HEK293 (cell line): Measurements from ENCODE around the gene MEGF10.

Experiments used
- CTCF ChIA-PET: fragments of 350-600 bp; formaldehyde crosslinking; extraction: SDS; loops from one replicate; lab custom pipeline; 2021; ENCODE audit warnings: antibody characterized with exemption; lab: Yijun Ruan, JAX
- POLR2A ChIA-PET: fragments of 300-600 bp; formaldehyde crosslinking; extraction: SDS; loops from one replicate; lab custom pipeline; 2020; ENCODE audit warnings: antibody characterized with exemption, inconsistent platforms; lab: Yijun Ruan, JAX
- H3K27ac ChIP-seq: fragments of 200-500 bp; sonication (Bioruptor generic); 2 replicates; pipeline ENCODE4 v1.5.1; 2014; ENCODE audit warnings: low read depth, low read length, control low read depth, inconsistent platforms; ENCODE audit errors: extremely low read depth
- H3K36me3 ChIP-seq, 2 experiments: fragments of 200-500 bp in 1 of 2; sonication (Bioruptor generic) in 1 of 2; 1 replicate in 1 of 2; 2 replicates in 1 of 2; pipeline ENCODE4 v1.5.1; 2014 to 2017; ENCODE audit warnings: inconsistent platforms in 2 of 2, low read length in 2 of 2; ENCODE audit not compliant: control insufficient read depth in 2 of 2, insufficient read depth in 1 of 2
- H3K4me1 ChIP-seq: fragments of 200-500 bp; sonication (Bioruptor generic); 2 replicates; pipeline ENCODE4 v1.5.1; 2014; ENCODE audit warnings: mild to moderate bottlenecking, low read length, inconsistent platforms; ENCODE audit not compliant: control insufficient read depth, insufficient read depth
- H3K4me3 ChIP-seq: 2 replicates; pipeline ENCODE4 v1.5.1; 2011; ENCODE audit warnings: low read depth, mild to moderate bottlenecking, control low read depth, low read length, moderate library complexity
- H3K9me3 ChIP-seq: fragments of 200-500 bp; sonication (Bioruptor generic); 2 replicates; pipeline ENCODE4 v1.5.1; 2014; ENCODE audit warnings: low read depth, low read length, inconsistent platforms; ENCODE audit not compliant: control insufficient read depth, insufficient read depth
- ZNF16 ChIP-seq: fragments of 450-650 bp; formaldehyde crosslinking; IDR thresholded peaks from 2 replicates; pipeline ENCODE4 v1.5.1; 2016; ENCODE audit warnings: low read depth, missing biosample characterization, missing genetic modification characterization
- ZNF174 ChIP-seq: fragments of 450-650 bp; formaldehyde crosslinking; IDR thresholded peaks from 2 replicates; pipeline ENCODE4 v1.5.0; 2017; ENCODE audit warnings: missing biosample characterization, mild to moderate bottlenecking, missing genetic modification characterization
- ZNF248 ChIP-seq: fragments of 450-650 bp; formaldehyde crosslinking; IDR thresholded peaks from 2 replicates; pipeline ENCODE4 v1.5.1; 2017; ENCODE audit warnings: missing biosample characterization, missing genetic modification characterization
- ZNF558 ChIP-seq: fragments of 450-650 bp; formaldehyde crosslinking; IDR thresholded peaks from 2 replicates; pipeline ENCODE4 v1.5.1; 2016; ENCODE audit warnings: missing biosample characterization, missing genetic modification characterization
- ZNF571 ChIP-seq: fragments of 450-650 bp; formaldehyde crosslinking; IDR thresholded peaks from 2 replicates; pipeline ENCODE4 v1.5.0; 2017; ENCODE audit warnings: missing biosample characterization, missing genetic modification characterization
- ZNF585B ChIP-seq: fragments of 450-650 bp; formaldehyde crosslinking; IDR thresholded peaks from 2 replicates; pipeline ENCODE4 v1.5.1; 2016; ENCODE audit warnings: missing biosample characterization, missing genetic modification characterization
- ZNF677 ChIP-seq: fragments of 450-650 bp; IDR thresholded peaks from 2 replicates; pipeline ENCODE4 v1.5.0; 2018; ENCODE audit warnings: missing biosample characterization, mild to moderate bottlenecking, missing genetic modification characterization, moderate library complexity
- ZNF777 ChIP-seq: fragments of 450-650 bp; formaldehyde crosslinking; IDR thresholded peaks from 2 replicates; pipeline ENCODE4 v1.5.1; 2017; ENCODE audit warnings: missing biosample characterization, missing genetic modification characterization, borderline replicate concordance
- ZSCAN16 ChIP-seq: fragments of 450-650 bp; formaldehyde crosslinking; IDR thresholded peaks from 2 replicates; pipeline ENCODE4 v1.5.1; 2016; ENCODE audit warnings: missing biosample characterization, missing genetic modification characterization
- ZSCAN23 ChIP-seq: fragments of 450-650 bp; formaldehyde crosslinking; IDR thresholded peaks from 2 replicates; pipeline ENCODE4 v1.5.1; 2016; ENCODE audit warnings: missing biosample characterization, missing genetic modification characterization
- TF ChIP-seq, protein P1 (sequence below): fragments of 450-650 bp; formaldehyde crosslinking; IDR thresholded peaks from 2 replicates; pipeline ENCODE4 v1.5.1; 2016; ENCODE audit warnings: missing biosample characterization, missing genetic modification characterization
- TF ChIP-seq, protein P2 (sequence below): fragments of 450-650 bp; formaldehyde crosslinking; IDR thresholded peaks from 2 replicates; pipeline ENCODE4 v1.5.1; 2017; ENCODE audit warnings: missing biosample characterization, missing genetic modification characterization
- TF ChIP-seq, protein P3 (sequence below): fragments of 450-650 bp; formaldehyde crosslinking; IDR thresholded peaks from 2 replicates; pipeline ENCODE4 v1.5.1; 2016; ENCODE audit warnings: missing biosample characterization, missing genetic modification characterization
- TF ChIP-seq, protein P4 (sequence below): fragments of 450-650 bp; formaldehyde crosslinking; conservative IDR thresholded peaks from 2 replicates; pipeline ENCODE4 v1.5.1; 2016; ENCODE audit warnings: low read depth, missing biosample characterization, missing genetic modification characterization
- TF ChIP-seq, protein P5 (sequence below): fragments of 450-650 bp; formaldehyde crosslinking; IDR thresholded peaks from 2 replicates; pipeline ENCODE4 v1.5.1; 2016; ENCODE audit warnings: missing biosample characterization, missing genetic modification characterization
- TF ChIP-seq, protein P6 (sequence below): fragments of 450-650 bp; formaldehyde crosslinking; IDR thresholded peaks from 2 replicates; pipeline ENCODE4 v1.5.1; 2017; ENCODE audit warnings: missing biosample characterization, missing genetic modification characterization

MEGF10 gene

DNA sequence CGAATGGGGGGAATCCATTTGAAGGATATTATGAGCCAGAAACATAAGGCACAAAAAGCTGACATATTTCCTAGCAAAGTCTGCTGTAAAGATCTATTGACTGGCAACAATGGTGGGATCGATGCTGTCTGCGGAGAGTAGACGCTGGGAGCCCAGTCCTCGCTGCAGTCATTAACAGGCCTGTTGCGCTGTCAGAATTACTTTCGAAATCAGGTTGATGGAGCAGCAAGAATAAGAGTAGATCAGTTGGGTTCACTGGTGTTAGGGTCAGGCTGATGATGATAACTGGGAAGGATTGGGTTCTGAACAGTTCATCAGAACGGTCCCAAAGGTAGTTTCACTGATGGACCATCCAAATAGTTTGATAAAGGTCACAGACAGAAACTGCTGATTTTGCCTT, 87.1 kb downstream of the MEGF10 start:
- ChIA-PET POLR2A (no interaction called here), CTCF (interaction anchor here (0.5 kb wide), 1 partner anchor 14 kb away, joined by 3 read pairs; no protein-coding TSS in a partner anchor)
- no peak for TF ChIP-seq ZNF571 (tag by site-specific recombination)
- TF ChIP-seq, protein P1, sequence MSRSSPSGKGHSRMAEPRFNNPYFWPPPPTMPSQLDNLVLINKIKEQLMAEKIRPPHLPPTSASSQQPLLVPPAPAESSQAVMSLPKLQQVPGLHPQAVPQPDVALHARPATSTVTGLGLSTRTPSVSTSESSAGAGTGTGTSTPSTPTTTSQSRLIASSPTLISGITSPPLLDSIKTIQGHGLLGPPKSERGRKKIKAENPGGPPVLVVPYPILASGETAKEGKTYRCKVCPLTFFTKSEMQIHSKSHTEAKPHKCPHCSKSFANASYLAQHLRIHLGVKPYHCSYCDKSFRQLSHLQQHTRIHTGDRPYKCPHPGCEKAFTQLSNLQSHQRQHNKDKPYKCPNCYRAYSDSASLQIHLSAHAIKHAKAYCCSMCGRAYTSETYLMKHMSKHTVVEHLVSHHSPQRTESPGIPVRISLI, result no peak
- TF ChIP-seq ZNF558 (tag by site-specific recombination), result no peak
- TF ChIP-seq ZNF585B (tag by site-specific recombination), result no peak
- no peak for TF ChIP-seq ZSCAN23 (tag by site-specific recombination)
- TF ChIP-seq ZSCAN16 (tag by site-specific recombination), result no peak

DNA sequence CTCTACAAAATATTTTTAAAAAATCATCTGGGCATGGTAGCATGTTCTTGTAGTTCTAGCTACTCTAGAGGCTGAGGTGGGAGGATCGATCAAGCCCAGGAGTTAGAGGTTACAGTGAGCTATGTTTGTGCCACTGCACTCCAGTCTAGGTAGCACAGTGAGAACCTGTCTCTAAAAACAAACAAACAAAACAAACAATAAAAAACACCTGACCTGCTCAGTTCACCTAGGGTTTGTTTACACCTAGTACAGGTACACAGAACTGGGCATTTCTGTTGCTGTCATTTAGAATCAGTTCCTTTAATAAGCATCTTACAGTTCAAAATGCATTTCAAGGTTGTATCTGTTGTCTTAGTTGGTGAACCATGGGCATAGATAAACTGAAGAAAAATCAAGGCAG, 95.3 kb downstream of the MEGF10 start:
- no peak for TF ChIP-seq ZNF174
- TF ChIP-seq, protein P2, sequence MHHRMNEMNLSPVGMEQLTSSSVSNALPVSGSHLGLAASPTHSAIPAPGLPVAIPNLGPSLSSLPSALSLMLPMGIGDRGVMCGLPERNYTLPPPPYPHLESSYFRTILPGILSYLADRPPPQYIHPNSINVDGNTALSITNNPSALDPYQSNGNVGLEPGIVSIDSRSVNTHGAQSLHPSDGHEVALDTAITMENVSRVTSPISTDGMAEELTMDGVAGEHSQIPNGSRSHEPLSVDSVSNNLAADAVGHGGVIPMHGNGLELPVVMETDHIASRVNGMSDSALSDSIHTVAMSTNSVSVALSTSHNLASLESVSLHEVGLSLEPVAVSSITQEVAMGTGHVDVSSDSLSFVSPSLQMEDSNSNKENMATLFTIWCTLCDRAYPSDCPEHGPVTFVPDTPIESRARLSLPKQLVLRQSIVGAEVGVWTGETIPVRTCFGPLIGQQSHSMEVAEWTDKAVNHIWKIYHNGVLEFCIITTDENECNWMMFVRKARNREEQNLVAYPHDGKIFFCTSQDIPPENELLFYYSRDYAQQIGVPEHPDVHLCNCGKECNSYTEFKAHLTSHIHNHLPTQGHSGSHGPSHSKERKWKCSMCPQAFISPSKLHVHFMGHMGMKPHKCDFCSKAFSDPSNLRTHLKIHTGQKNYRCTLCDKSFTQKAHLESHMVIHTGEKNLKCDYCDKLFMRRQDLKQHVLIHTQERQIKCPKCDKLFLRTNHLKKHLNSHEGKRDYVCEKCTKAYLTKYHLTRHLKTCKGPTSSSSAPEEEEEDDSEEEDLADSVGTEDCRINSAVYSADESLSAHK (tag by site-specific recombination), result no peak
- no peak for TF ChIP-seq ZNF777 (tag by site-specific recombination)
- TF ChIP-seq, protein P3, sequence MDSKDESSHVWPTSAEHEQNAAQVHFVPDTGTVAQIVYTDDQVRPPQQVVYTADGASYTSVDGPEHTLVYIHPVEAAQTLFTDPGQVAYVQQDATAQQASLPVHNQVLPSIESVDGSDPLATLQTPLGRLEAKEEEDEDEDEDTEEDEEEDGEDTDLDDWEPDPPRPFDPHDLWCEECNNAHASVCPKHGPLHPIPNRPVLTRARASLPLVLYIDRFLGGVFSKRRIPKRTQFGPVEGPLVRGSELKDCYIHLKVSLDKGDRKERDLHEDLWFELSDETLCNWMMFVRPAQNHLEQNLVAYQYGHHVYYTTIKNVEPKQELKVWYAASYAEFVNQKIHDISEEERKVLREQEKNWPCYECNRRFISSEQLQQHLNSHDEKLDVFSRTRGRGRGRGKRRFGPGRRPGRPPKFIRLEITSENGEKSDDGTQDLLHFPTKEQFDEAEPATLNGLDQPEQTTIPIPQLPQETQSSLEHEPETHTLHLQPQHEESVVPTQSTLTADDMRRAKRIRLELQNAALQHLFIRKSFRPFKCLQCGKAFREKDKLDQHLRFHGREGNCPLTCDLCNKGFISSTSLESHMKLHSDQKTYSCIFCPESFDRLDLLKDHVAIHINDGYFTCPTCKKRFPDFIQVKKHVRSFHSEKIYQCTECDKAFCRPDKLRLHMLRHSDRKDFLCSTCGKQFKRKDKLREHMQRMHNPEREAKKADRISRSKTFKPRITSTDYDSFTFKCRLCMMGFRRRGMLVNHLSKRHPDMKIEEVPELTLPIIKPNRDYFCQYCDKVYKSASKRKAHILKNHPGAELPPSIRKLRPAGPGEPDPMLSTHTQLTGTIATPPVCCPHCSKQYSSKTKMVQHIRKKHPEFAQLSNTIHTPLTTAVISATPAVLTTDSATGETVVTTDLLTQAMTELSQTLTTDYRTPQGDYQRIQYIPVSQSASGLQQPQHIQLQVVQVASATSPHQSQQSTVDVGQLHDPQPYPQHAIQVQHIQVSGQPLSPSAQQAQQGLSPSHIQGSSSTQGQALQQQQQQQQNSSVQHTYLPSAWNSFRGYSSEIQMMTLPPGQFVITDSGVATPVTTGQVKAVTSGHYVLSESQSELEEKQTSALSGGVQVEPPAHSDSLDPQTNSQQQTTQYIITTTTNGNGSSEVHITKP (tag by site-specific recombination), result no peak
- TF ChIP-seq, all 188 proteins: peak for 0
- no peak overlapping the region for H3K4me3 ChIP-seq
- H3K4me1 ChIP-seq, result no peaks in the 10 kb centered on the region
- H3K27ac ChIP-seq, result no peak overlapping the region
- POLR2A ChIA-PET, result no interaction called here
- CTCF ChIA-PET, result no interaction called here
- H3K36me3 ChIP-seq, result no peaks in the 10 kb centered on the region
- H3K9me3 ChIP-seq, result no peaks in the 10 kb centered on the region

More for the DNA sequence above, 87.1 kb downstream of the MEGF10 start:
- H3K9me3 ChIP-seq, result no peaks in the 10 kb centered on the region
- H3K4me3 ChIP-seq, result no peak overlapping the region
- H3K36me3 ChIP-seq, result no peaks in the 10 kb centered on the region
- no peak overlapping the region for H3K27ac ChIP-seq
- H3K4me1 ChIP-seq, result no peaks in the 10 kb centered on the region

DNA sequence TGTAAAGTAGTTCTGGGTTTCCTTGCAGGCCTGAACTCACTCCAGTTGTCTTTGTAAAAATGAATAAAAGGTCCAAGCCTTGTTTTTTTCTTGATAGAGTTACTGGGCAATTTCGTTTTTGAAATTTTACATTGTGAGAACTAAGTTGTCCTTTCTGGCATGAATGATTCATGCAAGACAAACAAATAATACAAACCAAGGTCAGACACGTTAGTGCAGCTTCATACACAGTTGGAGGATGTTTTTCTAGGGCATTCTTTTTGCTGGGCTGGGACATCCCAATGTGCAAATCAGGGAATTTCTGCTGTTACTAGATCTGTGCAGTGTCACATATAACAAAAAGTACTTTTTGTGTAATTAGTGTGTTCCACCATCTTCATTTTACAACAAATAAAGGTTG, 96.0 kb downstream of the MEGF10 start:
- H3K4me1 ChIP-seq, result no peaks in the 10 kb centered on the region
- CTCF ChIA-PET, result no interaction called here
- no peaks in the 10 kb centered on the region for H3K9me3 ChIP-seq
- POLR2A ChIA-PET, result no interaction called here
- no peak overlapping the region for H3K27ac ChIP-seq
- H3K36me3 ChIP-seq, result no peaks in the 10 kb centered on the region
- no peak overlapping the region for H3K4me3 ChIP-seq
- TF ChIP-seq, protein P4, sequence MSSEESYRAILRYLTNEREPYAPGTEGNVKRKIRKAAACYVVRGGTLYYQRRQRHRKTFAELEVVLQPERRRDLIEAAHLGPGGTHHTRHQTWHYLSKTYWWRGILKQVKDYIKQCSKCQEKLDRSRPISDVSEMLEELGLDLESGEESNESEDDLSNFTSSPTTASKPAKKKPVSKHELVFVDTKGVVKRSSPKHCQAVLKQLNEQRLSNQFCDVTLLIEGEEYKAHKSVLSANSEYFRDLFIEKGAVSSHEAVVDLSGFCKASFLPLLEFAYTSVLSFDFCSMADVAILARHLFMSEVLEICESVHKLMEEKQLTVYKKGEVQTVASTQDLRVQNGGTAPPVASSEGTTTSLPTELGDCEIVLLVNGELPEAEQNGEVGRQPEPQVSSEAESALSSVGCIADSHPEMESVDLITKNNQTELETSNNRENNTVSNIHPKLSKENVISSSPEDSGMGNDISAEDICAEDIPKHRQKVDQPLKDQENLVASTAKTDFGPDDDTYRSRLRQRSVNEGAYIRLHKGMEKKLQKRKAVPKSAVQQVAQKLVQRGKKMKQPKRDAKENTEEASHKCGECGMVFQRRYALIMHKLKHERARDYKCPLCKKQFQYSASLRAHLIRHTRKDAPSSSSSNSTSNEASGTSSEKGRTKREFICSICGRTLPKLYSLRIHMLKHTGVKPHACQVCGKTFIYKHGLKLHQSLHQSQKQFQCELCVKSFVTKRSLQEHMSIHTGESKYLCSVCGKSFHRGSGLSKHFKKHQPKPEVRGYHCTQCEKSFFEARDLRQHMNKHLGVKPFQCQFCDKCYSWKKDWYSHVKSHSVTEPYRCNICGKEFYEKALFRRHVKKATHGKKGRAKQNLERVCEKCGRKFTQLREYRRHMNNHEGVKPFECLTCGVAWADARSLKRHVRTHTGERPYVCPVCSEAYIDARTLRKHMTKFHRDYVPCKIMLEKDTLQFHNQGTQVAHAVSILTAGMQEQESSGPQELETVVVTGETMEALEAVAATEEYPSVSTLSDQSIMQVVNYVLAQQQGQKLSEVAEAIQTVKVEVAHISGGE (tag by site-specific recombination), result no peak
- TF ChIP-seq ZNF16 (tag by site-specific recombination) (no peak), ZNF677 (no peak), ZNF248 (tag by site-specific recombination) (no peak)
- TF ChIP-seq, protein P5, sequence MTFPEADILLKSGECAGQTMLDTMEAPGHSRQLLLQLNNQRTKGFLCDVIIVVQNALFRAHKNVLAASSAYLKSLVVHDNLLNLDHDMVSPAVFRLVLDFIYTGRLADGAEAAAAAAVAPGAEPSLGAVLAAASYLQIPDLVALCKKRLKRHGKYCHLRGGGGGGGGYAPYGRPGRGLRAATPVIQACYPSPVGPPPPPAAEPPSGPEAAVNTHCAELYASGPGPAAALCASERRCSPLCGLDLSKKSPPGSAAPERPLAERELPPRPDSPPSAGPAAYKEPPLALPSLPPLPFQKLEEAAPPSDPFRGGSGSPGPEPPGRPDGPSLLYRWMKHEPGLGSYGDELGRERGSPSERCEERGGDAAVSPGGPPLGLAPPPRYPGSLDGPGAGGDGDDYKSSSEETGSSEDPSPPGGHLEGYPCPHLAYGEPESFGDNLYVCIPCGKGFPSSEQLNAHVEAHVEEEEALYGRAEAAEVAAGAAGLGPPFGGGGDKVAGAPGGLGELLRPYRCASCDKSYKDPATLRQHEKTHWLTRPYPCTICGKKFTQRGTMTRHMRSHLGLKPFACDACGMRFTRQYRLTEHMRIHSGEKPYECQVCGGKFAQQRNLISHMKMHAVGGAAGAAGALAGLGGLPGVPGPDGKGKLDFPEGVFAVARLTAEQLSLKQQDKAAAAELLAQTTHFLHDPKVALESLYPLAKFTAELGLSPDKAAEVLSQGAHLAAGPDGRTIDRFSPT (tag by site-specific recombination), result no peak
- TF ChIP-seq, protein P6, sequence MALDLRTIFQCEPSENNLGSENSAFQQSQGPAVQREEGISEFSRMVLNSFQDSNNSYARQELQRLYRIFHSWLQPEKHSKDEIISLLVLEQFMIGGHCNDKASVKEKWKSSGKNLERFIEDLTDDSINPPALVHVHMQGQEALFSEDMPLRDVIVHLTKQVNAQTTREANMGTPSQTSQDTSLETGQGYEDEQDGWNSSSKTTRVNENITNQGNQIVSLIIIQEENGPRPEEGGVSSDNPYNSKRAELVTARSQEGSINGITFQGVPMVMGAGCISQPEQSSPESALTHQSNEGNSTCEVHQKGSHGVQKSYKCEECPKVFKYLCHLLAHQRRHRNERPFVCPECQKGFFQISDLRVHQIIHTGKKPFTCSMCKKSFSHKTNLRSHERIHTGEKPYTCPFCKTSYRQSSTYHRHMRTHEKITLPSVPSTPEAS (tag by site-specific recombination), result no peak
